HL-60/S4 (cell line): Measurements from ENCODE around the gene PABPN1L.

Experiments
- in situ Hi-C: fragments of 300-500 bp; cut with MboI; formaldehyde crosslinking; loops from 2 replicates; pipeline ENCODE4 v1.14.3; 2022; ENCODE audit warnings: low sequenced_read_pairs

The PABPN1L gene

GRCh38 chr16:88853325-88853941, 13.0 kb downstream of the PABPN1L start:
- in situ Hi-C loops = no loop called here

- in situ Hi-C loops = no loop called here
Measured at GRCh38 chr16:88851616-88852015, 14.8 kb downstream of the PABPN1L start.

DNA sequence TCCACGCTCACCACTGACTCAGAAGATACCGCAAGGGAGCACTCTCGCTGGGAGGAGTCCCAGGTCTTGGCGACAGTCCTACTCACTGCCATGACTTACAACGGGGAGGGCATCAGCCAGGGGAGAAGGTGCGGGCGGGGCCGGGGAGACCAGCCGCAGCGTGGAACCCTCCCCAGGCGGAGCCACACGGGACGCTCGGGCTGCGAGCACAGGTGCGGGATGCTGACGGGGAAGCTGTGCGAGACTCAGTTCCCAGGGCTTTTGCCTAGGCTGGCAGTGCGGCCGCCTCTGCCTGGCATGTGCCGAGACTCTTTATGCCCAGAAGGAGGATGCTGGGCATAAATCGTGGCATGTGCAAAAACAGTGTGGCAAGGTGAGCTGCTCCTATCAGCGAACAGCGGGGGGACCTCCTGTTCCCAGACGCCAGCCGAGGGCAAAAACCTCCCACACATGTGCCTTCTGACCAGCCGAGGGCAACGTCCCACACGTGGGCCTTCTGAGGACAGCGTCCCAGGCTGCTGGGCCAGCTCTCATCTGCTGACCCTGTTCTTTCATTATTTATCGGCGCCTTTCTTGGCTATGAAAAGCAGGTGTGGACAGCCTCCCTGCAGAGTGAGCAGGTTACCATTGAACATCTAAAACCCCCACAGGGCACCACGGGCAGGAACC, 15.8 kb downstream of the PABPN1L start:
- in situ Hi-C loops = no loop called here

- in situ Hi-C loops = no loop called here
Measured at GRCh38 chr16:88848557-88848956, 17.9 kb downstream of the PABPN1L start.

GRCh38 chr16:88847654-88848053, 18.8 kb downstream of the PABPN1L start:
- in situ Hi-C loops = no loop called here

DNA sequence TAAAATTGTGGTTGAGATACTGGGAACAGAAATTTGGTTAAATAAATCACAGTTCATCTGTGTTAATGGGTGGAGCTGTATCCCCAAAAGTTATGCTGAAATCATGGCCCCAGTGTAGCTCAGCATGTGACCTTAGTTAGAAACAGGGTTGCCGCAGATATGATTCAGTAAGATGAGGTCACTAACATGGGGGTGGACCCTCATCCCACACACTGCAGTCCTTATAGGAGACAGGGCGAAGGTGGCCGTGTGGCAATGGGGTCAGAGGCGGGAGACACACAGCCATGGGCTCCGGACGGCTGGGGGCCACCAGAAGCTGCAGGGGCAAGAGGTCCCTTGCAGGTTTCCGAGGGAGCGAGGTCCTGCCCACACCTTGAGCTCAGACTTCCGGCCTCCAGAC, 20.4 kb downstream of the PABPN1L start:
- in situ Hi-C loops = no loop called here

DNA sequence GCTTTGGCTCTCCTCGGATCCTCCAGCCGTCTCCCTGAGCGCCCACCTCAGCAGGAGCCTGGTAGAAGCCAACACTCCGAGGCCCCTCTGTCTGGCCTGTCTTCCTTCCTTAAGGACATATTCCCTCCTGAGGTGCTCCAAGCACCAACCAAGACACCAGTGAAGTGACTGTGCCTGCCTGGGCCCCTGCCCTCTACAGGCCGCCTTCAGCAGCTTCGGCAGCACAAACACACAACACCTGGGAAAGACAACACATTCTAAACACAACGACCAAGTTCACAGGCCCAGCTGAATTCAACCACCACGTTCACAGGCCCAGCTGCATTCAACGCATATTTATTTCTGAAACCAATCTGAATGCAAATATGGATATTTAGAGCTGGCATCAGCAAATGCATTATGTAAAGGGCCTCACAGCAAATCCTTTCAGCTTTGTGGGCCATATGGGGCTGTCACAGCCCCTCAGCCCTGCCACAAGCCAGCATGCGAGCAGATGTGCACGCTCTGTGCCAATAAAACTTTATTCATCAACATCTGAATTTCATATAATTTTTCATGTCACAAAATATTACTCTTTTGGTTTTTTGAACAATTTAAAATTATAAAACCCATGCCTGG, 21.9 kb downstream of the PABPN1L start:
- in situ Hi-C loops = no loop called here

DNA sequence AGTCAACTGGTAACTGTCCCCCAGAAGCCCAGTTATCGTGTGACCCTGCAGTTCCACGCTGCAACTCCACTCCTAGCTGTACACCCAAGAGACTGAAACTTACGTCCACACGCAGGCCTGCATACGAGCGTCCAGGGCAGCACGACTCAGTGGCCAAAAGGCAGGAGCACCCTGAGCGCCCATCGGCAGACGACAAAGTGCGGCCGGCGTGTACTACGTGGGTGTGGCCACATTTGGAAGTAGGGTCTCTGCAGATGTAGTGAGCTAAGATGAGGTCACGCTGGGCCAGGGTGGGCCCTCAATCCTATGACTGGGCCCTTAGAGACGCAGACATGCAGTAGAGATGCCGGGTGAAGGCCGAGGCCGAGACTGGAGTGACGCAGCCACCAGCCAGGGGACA, 23.2 kb downstream of the PABPN1L start:
- in situ Hi-C loops = no loop called here

- in situ Hi-C loops = no loop called here
Measured at GRCh38 chr16:88842806-88843205, 23.7 kb downstream of the PABPN1L start.

- in situ Hi-C loops = no loop called here
Measured at GRCh38 chr16:88842308-88842756, 24.1 kb downstream of the PABPN1L start.

DNA sequence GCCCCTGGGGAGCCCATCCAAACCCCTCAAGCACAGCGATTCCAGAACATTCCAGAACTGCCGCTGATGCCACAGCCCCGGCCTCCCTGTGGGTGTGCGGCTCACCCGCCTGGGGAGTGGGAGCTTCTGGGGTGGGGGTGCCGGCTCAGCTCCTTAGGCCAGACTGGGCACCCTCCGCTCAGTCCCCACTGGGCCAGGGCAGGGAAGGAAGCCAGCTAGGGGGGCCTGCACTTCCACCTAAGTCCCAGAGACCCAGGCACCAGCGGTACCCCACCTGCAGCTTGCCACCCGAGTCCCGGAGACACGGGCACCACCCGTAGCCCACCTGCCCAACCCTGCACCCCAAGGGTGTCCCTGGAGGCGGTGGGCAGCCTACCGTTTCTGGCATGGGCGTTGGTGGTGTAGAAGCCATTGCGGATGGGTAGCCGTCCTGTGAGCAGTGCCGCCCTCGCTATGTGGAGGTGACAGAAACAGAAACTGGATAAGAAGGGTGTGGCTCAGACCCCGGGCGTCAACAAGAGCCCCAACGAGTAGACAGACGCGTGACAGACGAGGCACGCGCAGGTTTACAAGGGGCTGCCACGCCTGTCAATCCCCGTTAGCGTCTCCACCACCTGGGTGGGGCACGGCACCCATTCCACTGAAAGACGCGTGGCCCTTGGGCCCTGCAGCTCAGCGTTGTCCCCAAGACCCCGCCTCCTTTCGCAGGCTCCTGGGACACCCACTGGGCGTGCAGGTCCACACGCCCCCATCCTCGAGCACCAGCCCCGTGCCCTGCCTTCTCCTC, 24.7 kb downstream of the PABPN1L start:
- in situ Hi-C loops = no loop called here

DNA sequence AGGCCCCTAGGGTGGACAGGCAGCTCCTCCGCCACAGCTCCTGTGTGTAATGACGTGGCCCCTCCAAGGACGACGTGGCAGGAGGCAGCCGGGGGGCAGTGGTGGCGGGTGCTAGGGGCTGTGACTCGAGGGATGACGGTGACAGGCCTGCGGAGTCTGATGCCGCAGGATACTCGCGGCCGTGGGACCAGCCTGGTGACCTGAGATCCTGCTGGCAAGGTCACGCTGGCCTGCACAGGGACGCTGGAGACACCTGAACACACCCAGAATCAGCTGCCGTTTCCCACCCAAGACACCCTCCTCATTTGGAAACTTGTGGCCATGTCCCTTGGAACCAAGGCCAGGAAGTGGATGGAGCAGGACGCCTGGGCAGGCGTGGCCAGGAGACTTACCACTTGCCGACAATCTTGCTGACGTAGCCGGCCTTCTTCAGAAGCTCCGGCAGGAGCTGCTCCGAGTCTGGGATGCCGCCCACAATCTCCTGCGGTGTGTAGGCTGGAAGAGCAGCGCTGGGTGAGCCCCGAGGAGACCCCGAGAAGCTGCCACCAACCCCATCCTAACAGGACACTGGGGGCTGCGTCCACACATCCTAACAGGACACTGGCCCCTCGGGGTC, 25.8 kb downstream of the PABPN1L start:
- in situ Hi-C loops = no loop called here

DNA sequence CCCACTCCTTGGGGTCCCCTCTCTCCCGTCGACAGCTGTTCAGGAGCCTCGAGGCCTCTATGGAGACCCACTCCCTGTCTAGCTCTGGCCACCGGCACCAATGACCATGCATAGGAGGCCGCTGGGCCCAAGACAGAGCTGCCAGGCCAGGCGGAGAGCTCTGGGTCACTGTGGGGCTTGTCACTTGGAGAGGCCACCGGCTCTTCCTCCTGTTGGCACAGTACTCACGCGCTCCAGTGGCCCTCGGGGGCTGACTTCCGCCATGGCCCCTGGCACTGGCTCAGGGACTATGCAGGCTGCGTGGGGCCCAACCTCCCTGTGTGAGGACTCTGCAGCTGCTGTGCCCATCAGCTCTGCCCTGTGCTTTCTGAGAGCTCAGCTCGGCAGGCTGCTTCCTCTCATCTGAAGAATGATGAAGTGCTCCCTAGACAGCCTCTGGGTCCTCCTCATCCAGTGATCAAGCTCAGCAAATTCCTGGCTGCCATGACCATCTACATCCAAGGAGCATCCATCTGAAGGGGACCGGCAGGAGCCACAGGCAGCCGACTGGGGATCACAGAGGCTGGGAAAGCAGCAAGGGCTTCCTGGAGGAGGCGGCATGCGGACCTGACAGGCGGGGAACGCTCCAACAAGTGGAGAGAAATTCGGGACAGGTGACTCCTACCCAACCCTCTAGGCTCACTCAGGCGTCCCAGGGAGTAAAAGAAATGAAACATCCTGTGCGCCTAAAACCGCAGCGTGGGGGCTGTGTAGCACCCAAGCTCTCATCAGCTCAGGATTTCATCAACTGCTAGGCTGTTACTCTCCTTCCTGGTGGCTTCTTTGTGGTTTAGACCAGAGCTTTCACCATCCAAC, 26.5 kb downstream of the PABPN1L start:
- in situ Hi-C loops = no loop called here

- in situ Hi-C loops = no loop called here
Measured at GRCh38 chr16:88839026-88839529, 27.4 kb downstream of the PABPN1L start.

- in situ Hi-C loops = no loop called here
Measured at GRCh38 chr16:88838566-88838965, 27.9 kb downstream of the PABPN1L start.

- in situ Hi-C loops = no loop called here
Measured at GRCh38 chr16:88837806-88838205, 28.7 kb downstream of the PABPN1L start.

GRCh38 chr16:88836791-88837190, 29.7 kb downstream of the PABPN1L start:
- in situ Hi-C loops = no loop called here

- in situ Hi-C loops = no loop called here
Measured at GRCh38 chr16:88835818-88836217, 30.6 kb downstream of the PABPN1L start.

DNA sequence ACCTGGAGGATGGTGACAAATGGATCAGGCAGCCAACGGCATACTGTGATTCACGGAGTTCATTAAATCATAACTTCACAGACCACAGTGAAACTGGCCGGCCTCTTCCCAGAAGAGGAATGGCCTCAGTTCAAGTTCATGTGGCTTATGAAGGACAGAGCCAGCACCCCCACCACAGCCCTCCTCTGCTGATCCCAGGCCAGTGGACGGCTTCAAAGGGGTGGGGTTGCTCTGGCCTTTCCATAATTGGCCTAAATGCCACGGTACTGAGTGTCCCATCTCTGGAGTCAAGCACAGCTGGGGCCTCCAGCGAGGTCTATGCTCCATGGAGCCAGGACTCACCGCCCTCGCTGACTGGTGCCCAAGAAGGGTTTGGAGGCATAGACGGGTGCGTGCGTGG, 31.1 kb downstream of the PABPN1L start:
- in situ Hi-C loops = no loop called here

GRCh38 chr16:88834670-88835069, 31.8 kb downstream of the PABPN1L start:
- in situ Hi-C loops = no loop called here
